HG03469 (cell line): ENCODE data around the gene UCN.
"Not testable (repeated sequence)": the region's sequence is repeated elsewhere in the genome, so short reads cannot be mapped to it uniquely, and the experiment has no call there.

Experiments
- ATAC-seq: cut with Tn5 transposase; IDR thresholded peaks from one replicate; pipeline ENCODE4 v1.9.1; 2021; ENCODE audit warnings: mild to moderate bottlenecking, moderate library complexity, moderate number of reproducible peaks; ENCODE audit not compliant: unreplicated experiment

UCN gene

GRCh38 chr2:27315122-27315521 lies 6.9 kb upstream of the UCN start:
- no peak for ATAC-seq

GRCh38 chr2:27314709-27315108 lies 6.5 kb upstream of the UCN start:
- ATAC-seq, result no peak

GRCh38 chr2:27313882-27314645 lies 5.8 kb upstream of the UCN start:
- ATAC-seq, result no peak

- ATAC-seq, result no peak
Observed at GRCh38 chr2:27312152-27312551, 3.9 kb upstream of the UCN start.

DNA sequence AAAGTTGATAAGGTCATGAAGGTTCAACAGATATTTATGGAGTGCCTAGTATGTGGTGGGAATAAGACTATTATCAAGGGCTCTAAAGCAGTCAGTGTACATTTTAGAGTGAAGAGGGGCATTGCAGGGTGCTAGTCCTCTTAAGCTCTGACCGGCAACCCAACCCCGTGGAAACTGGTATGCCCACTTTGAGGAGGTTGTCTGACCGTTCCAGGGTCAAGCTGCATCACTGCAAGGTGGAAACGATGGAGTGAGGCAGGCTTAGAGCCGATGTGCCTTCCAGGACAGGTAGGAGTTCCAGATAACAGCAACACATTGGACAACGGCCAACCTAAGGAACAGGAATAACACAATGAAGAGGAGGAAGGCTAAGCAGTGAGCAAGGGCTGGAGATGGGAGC lies 1.4 kb upstream of the UCN start:
- no peak for ATAC-seq

DNA sequence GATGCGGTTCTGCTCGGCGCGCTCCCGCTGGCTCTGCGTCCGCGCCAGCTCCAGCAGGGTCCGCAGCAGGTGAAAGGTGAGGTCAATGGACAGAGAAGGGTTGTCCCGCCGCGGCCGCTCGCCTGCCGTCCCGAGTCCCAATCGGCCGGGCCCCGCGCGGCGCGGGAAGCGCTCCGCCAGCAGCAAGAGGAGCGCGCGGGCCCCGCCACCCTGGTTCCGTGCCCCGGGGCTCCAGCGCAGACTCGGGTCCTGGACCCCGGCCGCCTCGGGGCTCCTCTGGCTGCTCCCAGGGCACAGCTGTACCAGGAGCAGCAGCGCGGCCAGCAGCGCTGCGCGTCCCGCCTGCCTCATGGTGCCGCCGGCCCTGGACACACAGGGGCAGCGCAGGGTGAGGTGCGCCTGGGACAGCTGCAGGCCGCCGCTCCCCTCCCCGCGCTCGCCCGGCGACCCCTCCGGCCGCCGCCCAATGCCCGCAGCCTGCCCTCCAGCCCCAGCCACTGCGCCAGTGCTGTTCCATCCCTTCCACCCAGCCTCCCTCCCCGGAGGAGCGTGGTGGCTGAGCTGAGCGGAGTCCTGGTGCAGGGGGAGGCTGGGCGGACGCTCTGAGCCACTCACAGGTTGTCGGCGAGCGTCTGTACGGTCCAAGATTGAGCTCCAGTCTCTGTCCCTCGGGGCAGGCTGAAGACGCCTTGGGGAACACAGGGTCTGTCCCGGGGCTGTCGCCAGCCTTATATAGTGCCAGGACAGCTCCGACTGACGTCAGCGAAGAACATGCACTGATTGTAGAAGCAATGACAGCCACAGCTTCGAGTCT lies 493 bp downstream of the UCN start:
- ATAC-seq, result no peak

DNA sequence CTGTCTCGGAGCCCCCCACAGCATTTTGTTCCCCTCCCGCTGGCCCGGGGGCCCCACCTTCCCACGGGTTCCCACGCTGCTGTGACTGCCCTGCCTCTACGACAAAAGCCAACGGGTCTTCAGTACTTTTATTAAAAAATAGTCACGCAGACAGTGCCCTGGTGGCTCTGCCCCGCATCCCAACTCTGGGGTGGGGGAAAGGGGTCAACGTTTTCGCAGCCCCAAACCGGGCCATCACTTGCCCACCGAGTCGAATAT lies 1.0 kb downstream of the UCN start:
- no peak for ATAC-seq

DNA sequence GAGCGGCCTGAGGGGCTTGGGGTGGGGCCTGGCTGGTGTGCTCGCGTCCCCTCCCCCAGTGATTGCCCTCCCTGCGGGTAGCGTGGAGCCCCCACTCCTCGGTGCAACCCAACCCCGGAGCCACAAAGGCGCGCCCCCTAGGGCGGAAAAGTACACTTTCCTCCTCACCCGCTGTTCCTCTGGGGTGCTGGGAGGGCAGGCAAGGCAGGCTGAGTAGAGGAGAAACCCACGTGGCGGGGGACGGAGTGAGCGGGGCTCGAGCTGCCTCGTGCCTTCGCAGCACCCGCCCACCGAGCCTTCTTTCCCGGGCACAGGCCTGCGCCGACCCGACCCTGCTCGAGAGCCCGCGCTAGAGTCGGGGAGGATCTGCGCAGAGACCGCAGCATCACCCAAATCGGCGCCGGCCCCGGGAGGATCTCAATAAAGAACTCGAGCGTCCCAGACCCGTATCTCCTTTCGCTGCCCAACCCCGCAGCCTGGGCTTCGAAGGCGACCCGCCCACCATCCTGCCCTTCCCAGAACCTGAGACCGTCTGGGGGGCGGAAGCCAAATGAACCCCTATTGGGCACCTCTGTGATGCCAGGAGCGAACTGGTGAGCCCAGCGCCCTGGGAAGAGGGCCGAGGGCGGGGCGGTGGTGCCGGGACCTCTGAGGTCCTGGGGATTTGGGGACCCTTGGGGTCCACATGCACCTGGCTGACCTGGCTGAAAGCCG lies 1.5 kb downstream of the UCN start:
- no peak for ATAC-seq

GRCh38 chr2:27306136-27306535 lies 2.1 kb downstream of the UCN start:
- no peak for ATAC-seq

GRCh38 chr2:27305516-27305915 lies 2.7 kb downstream of the UCN start:
- no peak for ATAC-seq

DNA sequence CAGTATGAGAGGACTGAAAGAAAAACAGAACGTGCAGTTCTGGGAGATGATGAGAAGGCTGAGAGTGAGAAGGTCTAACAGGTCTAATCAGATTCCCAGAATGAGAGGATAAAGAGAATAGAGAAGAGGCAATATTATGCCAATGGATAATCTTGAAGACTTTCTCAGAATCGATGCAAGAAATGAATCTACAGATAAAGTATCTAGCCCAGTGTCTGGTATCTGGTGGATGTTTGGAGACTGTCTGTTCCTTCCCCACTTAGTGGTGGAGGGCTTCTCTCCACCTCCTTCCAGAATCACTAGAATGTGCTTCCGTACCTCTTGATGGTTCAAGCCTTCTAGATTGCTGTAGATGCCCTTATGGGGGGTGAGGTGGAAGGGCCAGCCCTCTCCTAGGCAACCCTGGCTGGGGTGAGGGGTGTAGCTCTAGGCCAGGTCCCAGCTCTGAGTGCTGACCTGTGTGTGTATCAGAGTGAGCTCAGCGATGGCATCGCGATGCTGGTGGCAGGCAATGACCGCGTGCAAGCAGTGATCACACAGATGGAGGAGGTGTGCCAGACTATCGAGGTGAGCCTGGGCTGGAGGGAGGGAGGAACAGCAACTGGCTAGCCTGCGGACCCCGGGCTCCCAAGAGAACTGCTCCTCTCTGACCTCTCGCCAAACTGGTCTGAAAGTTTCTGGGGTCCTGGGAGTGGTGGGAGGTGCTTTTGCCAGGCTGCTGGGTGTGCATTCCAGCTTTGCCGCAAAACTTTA lies 3.6 kb downstream of the UCN start:
- no peak for ATAC-seq

GRCh38 chr2:27303093-27304025 lies 4.9 kb downstream of the UCN start:
- ATAC-seq, result no peak

GRCh38 chr2:27300606-27301005 lies 7.6 kb downstream of the UCN start:
- ATAC-seq, result not testable (repeated sequence)

GRCh38 chr2:27298391-27299080 lies 9.7 kb downstream of the UCN start:
- ATAC-seq, result no peak

DNA sequence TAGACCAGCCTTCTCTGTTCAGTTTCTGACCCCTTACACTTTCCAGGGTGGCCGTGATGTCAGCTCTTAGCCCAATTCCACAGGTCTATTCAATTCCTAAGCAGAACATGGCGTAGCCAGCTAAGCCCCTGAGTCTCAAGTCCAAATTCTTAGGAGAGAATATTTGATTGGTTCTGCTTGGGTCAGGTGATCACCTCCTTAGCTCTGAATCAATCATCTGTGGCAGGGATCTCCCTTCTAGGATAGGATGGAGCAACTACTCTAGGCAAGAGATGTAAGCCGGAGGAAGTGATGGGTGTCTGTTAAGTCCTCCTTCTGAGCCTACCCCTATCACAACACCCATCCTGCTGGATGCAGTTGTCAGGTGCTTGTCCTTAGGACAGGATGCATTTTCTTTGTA lies 11.1 kb downstream of the UCN start:
- ATAC-seq, result no peak

- ATAC-seq, result no peak
Observed at GRCh38 chr2:27296481-27296880, 11.8 kb downstream of the UCN start.

GRCh38 chr2:27294928-27295327 lies 13.3 kb downstream of the UCN start:
- ATAC-seq, result no peak

GRCh38 chr2:27291865-27292264 lies 16.4 kb downstream of the UCN start:
- ATAC-seq, result no peak

- ATAC-seq, result no peak
Observed at GRCh38 chr2:27290549-27290948, 17.7 kb downstream of the UCN start.

GRCh38 chr2:27288610-27289009 lies 19.6 kb downstream of the UCN start:
- ATAC-seq, result no peak
